ENCODE results near the gene TCP11. TPM values are rescaled to one million over a fixed set of nuclear protein-coding genes. Genes with fewer than 3 reads are reported as not detected.

TCP11 gene
- total RNA-seq, 8 experiments from 2014 or later: 0.22 to 1.2 (median 0.57) TPM; not detected in 4

DNA sequence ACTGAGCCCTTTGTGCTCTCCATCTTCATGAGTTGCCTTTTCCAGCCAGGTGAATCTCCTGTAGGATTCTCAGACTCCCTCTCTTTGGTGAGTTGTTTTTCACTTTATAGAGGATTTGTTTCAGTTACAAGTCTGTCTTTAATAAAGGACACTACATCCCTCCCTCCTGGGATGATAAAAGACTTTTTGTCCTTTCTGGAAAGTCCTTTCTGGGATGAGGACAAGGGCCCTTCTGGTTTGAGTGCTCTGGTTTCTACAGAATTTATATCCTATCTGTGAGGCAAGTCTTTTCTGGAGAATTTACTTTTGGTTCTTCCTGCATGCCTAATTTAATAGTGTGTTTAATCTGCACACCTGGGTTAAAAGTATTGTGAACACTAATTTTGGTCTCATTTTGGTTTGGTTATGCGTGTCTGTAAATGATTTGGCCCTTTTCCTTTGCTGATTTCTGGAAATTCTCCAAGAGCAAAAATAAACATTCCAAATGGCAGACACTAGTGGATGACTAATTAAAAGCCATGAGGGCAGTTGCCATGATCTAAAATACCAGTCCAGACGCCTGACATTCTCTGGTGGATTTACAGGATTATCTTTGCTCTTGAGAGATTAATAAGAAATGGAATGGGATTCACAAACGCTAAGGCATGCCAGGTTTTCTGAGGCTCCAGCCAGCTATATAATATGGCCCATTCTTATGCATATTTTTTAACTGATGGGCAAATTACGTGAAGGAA is 44.8 kb downstream of the TCP11 start:
- ATAC-seq (replicated peaks in 6 of 8): peak in 4 of 8 experiments; percentile 6 to 62 (median 16)
- WGBS, 10 experiments: 0 to 39% (median 14%) methylated on average over 1 to 4 of the region's 4 CpGs
- Histone ChIP-seq H3K27ac (no peak overlapping the region), H3K4me1 (replicated peaks in 1 of 2) (peaks cover 15 to 19% of the 10 kb centered on the region in 2 donors), H3K4me3 (no peak overlapping the region)
- in situ Hi-C loops (cut with MboI; ENCODE audit: low pct_unique_long_range_greater_than_20kb in 2 of 9, low sequenced_read_pairs in 9 of 9, unreplicated experiment in 9 of 9): no loop called here

DNA sequence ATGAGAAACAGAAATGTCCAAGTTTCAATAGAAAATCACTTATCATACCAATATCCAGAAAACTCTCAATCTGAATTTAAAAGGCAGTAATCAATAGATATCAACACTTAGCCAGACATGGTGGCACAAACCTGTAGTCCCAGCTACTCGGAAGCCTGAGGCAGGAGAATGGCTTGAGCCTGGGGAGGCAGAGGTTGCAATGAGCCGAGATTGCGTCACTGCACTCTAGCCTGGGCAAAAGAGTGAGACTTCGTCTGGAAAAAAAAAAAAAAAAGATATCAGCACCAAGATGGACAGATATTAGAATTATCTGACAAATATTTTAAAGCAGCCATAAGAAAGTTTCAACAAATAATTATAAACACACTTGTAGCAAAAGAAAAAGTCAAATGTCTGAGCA is 47.0 kb downstream of the TCP11 start:
- 23 to 89% (median 71%) methylated on average over 1 to 4 of the region's 4 CpGs for WGBS, 10 experiments
- ATAC-seq (replicated peaks in 6 of 8): no peak
- Histone ChIP-seq H3K4me1 (replicated peaks in 1 of 2) (peaks cover 15 to 19% of the 10 kb centered on the region in 2 donors), H3K4me3 (no peak overlapping the region), H3K27ac (no peak overlapping the region)
- in situ Hi-C loops (cut with MboI; ENCODE audit: low pct_unique_long_range_greater_than_20kb in 2 of 9, low sequenced_read_pairs in 9 of 9, unreplicated experiment in 9 of 9): no loop called here

DNA sequence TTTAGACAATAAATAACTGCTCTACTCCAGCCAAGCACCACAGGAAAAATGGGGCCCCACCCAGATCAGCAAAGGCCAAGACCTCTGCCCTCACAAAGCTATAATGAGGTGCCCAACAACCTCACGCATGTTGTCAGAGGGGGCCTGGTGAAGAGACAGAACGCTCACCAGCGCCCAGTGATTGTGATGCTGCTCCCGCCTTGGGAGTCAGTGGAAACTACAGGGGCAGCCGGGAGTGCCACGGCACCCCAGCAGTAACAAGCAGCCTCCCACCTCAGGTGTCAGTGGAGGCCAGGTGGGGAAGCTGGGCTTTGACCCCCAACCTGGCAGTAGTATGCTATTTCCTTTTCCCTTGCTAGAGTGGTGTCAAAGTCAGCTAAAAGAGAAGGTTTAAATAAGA is 47.4 kb downstream of the TCP11 start:
- no peak for ATAC-seq (replicated peaks in 6 of 8)
- no peak overlapping the region for H3K27ac ChIP-seq
- in situ Hi-C loops (cut with MboI; ENCODE audit: low pct_unique_long_range_greater_than_20kb in 2 of 9, low sequenced_read_pairs in 9 of 9, unreplicated experiment in 9 of 9): no loop called here
- peaks cover 15 to 19% of the 10 kb centered on the region in 2 donors for H3K4me1 ChIP-seq (replicated peaks in 1 of 2)
- no peak overlapping the region for H3K4me3 ChIP-seq
- WGBS, 10 experiments: 60 to 100% (median 80%) methylated on average over 1 to 4 of the region's 6 CpGs; no CpG with 5 or more reads in 5 of the 10 experiments

DNA sequence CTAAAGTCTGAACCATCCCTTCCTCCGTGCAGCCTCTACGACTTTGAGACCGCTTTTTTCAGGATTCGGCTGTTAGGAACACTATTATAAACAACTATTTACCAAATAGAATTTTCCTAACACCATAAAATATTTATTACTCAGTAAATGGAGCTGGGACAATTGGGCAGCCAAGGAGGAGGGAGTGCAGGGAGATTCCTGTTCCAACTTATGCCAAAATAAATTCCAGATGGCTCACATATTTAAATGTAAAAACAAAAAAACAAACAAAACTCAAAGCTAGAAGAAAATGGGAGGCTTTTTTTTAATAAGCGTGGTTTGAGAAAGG is 48.1 kb downstream of the TCP11 start:
- Histone ChIP-seq H3K27ac (no peak overlapping the region), H3K4me3 (no peak overlapping the region), H3K4me1 (replicated peaks in 1 of 2) (peaks cover 15 to 19% of the 10 kb centered on the region in 2 donors)
- ATAC-seq (replicated peaks in 6 of 8): no peak
- in situ Hi-C loops (cut with MboI; ENCODE audit: low pct_unique_long_range_greater_than_20kb in 2 of 9, low sequenced_read_pairs in 9 of 9, unreplicated experiment in 9 of 9): no loop called here
- 12 to 100% (median 88%) methylated on average over 1 to 5 of the region's 5 CpGs; no CpG with 5 or more reads in 1 of the 10 experiments for WGBS, 10 experiments

DNA sequence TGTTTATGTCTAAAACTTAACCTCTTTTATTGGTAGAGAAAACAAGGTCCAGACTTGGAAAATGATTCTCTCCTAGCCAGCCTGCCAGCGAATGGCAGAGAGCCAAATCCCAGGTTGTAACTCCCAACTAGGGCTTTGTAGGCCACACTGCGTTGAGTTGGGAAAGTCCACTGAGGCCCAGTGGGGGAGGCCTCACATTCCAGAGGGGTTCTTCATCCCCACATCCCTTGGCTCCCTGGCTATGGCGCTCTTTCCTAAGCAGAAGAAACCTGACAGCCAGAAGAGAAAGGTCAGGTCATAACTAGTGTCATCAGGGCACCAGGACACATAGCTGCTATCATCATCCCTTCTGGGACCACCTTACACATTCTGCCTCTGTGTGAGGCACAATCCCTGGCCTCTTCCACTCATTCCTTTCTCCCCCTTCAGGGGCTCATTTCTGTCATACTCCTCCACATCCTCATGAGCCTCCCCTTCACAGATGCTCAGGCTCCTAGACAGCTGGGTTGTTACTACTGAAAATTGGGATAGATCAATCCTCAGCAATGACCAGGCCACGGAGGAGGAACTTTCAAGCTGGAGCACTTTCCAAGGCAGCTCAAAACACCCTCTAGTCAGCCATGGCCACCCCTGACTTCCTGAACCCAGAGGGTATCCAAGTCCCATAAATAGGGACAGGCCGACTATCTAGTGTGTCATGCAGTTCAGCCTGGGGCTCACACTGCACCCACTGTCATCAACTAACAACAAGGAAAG is 48.6 kb downstream of the TCP11 start:
- peaks cover 15 to 19% of the 10 kb centered on the region in 2 donors for H3K4me1 ChIP-seq (replicated peaks in 1 of 2)
- in situ Hi-C loops (cut with MboI; ENCODE audit: low pct_unique_long_range_greater_than_20kb in 2 of 9, low sequenced_read_pairs in 9 of 9, unreplicated experiment in 9 of 9): no loop called here
- no peak overlapping the region for H3K27ac ChIP-seq
- H3K4me3 ChIP-seq: no peak overlapping the region
- WGBS, 10 experiments: 26 to 100% (median 74%) methylated on average over 1 to 4 of the region's 5 CpGs; no CpG with 5 or more reads in 4 of the 10 experiments
- peak in 2 of 8 experiments; percentile 17 to 22 for ATAC-seq (replicated peaks in 6 of 8)

DNA sequence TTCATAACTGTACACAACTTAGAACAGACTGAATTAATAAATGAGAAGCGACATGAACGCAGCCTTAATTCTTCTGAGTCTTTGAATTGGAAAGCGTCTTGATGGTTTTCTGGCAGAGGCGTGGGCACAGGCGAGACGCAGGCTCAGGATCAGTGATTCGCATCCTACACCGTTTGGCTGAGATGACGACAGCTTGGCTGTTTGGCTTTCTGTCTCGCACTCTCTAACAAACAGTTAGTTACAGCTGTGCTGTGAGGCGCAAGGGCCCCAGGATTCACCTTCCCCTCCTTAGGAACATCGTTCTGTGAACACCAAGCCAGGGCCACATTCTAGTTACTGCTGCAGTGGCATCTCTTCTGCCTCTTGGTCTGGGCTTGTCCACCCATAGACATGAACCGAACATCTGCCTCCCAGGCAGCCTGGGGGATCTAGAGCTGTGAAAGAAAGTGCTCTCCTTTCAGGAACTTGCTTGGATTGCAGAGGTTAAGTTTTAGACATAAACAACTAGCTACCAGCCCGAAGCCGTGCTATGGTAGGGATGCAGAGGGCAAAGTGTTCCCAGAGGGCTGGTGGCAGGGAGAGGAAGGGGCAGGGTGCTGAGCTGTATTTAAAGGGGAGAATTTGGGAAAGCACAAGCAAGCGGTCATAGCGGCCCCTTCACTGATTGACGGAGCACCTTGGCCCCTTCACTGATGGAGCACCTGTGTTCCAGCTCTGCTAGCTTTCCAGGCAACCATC is 49.6 kb downstream of the TCP11 start:
- no peak overlapping the region for H3K27ac ChIP-seq
- in situ Hi-C loops (cut with MboI; ENCODE audit: low pct_unique_long_range_greater_than_20kb in 2 of 9, low sequenced_read_pairs in 9 of 9, unreplicated experiment in 9 of 9): no loop called here
- 40 to 100% (median 91%) methylated on average over 1 to 17 of the region's 18 CpGs; no CpG with 5 or more reads in 3 of the 10 experiments for WGBS, 10 experiments
- no peak overlapping the region for H3K4me3 ChIP-seq
- peaks cover 13 to 15% of the 10 kb centered on the region in 2 donors for H3K4me1 ChIP-seq (replicated peaks in 1 of 2)
- peak in 1 of 8 experiments; percentile 13 for ATAC-seq (replicated peaks in 6 of 8)

DNA sequence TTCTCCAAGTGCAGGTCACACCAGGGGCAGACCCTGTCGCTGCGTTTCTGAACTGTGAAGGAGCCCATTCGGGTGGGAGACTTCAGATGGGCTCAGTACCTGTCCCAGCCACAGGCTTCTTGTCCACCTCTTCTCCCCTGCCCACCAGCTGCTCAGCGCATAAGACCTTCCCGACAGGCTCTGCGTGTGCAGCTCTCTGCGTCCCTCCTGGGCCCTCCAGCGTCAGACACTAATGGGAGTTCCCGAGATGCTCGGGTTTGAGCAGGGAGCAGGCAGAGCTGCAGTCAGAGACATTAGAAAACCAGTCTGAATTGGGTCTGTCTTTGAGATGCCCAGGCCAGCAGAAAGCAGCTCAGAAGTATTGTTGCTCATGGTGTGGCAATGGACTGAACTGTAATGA is 50.4 kb downstream of the TCP11 start:
- H3K4me3 ChIP-seq: no peak overlapping the region
- H3K4me1 ChIP-seq (replicated peaks in 1 of 2): peaks cover 7% of the 10 kb centered on the region in 2 donors
- in situ Hi-C loops (cut with MboI; ENCODE audit: low pct_unique_long_range_greater_than_20kb in 2 of 9, low sequenced_read_pairs in 9 of 9, unreplicated experiment in 9 of 9): no loop called here
- no peak overlapping the region for H3K27ac ChIP-seq
- no peak for ATAC-seq (replicated peaks in 6 of 8)
- WGBS, 10 experiments: 53 to 94% (median 77%) methylated on average over 3 to 6 of the region's 10 CpGs; no CpG with 5 or more reads in 5 of the 10 experiments

DNA sequence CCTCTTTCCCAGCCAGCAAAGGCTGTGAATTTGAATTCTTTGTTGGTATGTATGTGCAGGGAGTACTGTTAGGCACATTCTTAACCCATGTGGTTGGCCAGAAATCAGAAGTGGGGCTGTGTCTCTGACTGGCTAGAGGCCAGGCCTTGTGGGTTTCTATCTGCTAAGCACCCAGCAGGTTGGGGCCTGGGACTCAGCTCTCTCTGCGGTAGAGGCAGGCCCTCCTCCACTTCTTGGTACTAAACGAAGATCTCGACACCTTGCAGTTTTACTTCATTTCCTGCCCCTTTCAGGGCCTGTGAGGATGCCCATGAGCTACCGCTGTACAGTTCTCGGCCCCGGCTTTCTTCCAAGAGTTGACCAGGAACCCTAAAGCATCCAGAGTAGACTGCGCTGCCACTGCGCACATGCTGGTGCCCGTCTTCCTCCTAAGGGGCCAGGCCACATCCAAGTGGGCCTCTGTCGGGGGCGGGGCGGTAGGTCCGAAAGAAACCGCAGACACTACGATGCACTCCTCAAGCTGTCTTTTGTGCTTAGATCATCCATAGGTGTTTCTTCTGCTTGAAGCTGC is 51.1 kb downstream of the TCP11 start:
- Histone ChIP-seq H3K27ac (no peak overlapping the region), H3K4me3 (no peak overlapping the region), H3K4me1 (replicated peaks in 1 of 2) (peaks cover 4% of the 10 kb centered on the region in 2 donors)
- 60 to 100% (median 90%) methylated on average over 1 to 9 of the region's 15 CpGs; no CpG with 5 or more reads in 2 of the 10 experiments for WGBS, 10 experiments
- peak in 3 of 8 experiments; percentile 25 to 69 (median 32) for ATAC-seq (replicated peaks in 6 of 8)
- in situ Hi-C loops (cut with MboI; ENCODE audit: low pct_unique_long_range_greater_than_20kb in 2 of 9, low sequenced_read_pairs in 9 of 9, unreplicated experiment in 9 of 9): no loop called here

DNA sequence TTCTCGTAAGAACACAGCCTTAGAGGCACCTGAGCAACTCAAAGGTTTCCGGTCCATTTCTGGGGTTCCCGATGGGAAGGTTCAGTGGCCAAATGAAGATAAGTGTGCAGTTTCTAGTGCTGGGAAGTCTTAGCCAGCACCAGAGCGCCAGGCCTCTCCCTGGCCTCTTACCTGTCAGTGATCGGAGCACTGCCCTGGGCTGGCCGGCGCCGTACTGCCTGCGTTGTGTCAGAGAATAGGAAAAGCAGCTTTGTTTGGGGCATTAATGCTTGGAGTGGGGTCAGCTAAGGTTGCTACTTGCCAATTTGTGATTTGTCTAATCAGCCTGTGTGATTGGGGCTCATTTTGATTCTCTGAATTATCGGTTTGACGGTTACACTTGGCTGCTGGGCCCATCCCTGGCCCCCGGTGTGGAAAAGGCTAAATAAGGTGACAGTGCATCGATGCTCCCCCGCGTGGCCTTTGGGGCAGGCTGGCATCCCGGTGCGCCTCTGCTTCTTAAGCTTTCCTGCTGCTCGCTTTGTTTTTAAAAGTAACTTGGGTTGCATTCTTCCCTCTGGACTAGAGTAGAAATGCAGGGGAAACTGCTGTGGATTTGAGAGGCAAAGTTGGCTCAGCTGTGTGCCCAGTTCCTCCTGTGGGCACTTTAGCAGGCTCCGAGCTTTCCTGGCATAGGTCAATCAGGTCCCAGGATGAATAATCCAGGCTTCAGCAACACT is 51.8 kb downstream of the TCP11 start:
- H3K27ac ChIP-seq: no peak overlapping the region
- H3K4me3 ChIP-seq: no peak overlapping the region
- in situ Hi-C loops (cut with MboI; ENCODE audit: low pct_unique_long_range_greater_than_20kb in 2 of 9, low sequenced_read_pairs in 9 of 9, unreplicated experiment in 9 of 9): no loop called here
- 0 to 100% (median 83%) methylated on average over 1 to 12 of the region's 19 CpGs; no CpG with 5 or more reads in 3 of the 10 experiments for WGBS, 10 experiments
- no peak for ATAC-seq (replicated peaks in 6 of 8)
- peaks cover 4% of the 10 kb centered on the region in 2 donors for H3K4me1 ChIP-seq (replicated peaks in 1 of 2)

DNA sequence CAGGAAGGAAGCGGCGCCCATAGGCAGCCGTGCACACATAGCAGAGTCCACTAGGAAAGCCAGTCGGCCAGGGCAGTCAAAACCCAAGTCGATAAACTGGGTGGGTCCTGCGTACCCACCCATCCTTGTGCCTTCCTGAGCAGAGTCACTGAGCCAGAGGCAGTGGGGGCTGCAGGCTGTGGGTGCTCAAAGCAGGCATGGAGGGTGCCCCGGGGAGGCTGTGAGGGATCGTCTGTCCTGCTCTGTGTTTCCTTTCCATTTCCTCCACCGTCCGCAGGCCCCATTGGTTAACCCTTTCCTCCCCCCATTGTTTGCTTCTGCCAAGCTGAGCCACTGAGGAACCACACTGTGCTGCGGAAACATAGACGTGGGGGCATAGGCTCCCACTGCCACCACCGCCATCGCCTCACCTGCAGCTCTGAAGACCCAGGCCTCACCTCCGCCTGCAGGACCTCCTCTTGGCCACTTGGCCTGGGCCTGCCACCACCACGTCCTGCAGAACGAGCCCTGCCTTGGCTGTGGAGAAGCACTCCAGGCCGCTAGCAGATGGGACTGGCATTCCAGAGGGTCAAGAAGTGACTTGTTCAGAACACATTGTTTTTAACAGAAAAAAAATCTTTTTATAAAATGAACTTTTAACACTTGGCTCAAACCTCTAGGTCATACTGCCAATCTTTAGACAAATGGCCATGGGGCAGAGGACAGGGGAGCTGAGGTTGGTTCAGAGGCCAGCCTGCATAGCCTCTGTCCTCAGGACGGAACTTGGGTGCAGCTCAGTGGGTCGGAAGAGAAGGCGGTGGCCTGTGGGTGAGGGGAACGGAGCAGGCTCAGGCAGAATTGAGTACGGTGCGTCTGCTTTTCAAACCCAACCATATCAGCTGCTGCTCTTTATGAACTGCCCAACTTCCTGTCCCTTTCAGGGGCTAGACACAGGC is 52.6 kb downstream of the TCP11 start:
- no peak overlapping the region for H3K27ac ChIP-seq
- peaks cover 1 to 4% of the 10 kb centered on the region in 2 donors for H3K4me1 ChIP-seq (replicated peaks in 1 of 2)
- whole genome bisulfite sequencing, 10 experiments: 68 to 100% (median 94%) methylated on average over 2 to 9 of the region's 24 CpGs; no CpG with 5 or more reads in 3 of the 10 experiments
- no peak overlapping the region for H3K4me3 ChIP-seq
- in situ Hi-C loops (cut with MboI; ENCODE audit: low pct_unique_long_range_greater_than_20kb in 2 of 9, low sequenced_read_pairs in 9 of 9, unreplicated experiment in 9 of 9): no loop called here
- ATAC-seq (replicated peaks in 6 of 8): no peak

DNA sequence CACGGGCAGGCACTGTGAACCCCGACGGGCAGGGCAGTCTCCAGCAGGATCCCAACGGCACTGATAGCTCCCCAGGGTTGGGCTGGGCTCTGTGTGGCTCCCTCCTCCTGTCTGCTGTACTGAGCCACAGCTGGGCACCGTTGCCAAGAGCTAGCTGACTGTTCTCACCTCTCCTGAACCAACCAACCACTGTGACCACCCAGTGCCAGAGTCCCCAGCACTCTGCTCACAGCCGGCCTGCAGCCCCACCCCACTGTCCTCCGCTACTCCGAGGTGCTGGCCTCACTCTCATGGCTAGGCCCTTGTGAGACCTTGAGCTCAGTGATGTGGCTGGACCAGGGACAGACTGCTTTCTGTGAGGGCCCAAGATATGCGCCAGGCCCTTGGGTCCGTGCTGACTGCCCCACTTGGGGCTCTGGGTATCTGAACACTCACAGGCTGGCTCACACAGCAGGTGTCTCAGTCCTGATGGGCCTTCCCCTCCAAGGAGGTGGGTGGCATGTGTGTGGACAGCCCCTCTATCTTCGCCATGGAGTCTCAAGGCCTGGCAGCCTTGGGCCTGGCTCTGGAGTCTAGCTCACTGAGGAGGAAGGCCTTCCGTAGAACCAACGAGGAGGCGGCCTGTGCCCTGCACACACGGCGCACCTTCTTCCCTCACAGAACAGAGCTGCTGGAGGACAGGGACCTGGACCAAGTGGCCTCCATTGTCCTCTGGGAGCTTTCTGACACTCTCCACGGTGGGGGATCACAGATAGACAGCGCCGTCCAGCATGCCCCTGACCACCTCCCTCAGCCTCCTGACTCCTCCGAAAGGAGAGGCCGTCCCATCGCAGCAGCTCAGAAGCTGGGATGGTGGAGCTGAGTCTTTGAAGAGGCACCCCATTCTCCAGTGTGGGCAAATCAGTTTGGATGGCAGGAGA is 53.5 kb downstream of the TCP11 start:
- no peaks in the 10 kb centered on the region for H3K4me1 ChIP-seq (replicated peaks in 1 of 2)
- in situ Hi-C loops (cut with MboI; ENCODE audit: low pct_unique_long_range_greater_than_20kb in 2 of 9, low sequenced_read_pairs in 9 of 9, unreplicated experiment in 9 of 9): no loop called here
- no peak overlapping the region for H3K27ac ChIP-seq
- H3K4me3 ChIP-seq: no peak overlapping the region
- WGBS, 10 experiments: 20 to 100% (median 94%) methylated on average over 1 to 10 of the region's 22 CpGs; no CpG with 5 or more reads in 5 of the 10 experiments
- no peak for ATAC-seq (replicated peaks in 6 of 8)

Data from motor neuron (in vitro differentiated cells).